NB4 (cell line): ENCODE measurements around the gene CHCT1.
A peak's percentile ranks its signal among the peaks of the same experiment; 100 is the strongest.

Experiments used
- MYC ChIP-seq: IDR thresholded peaks from 2 replicates; pipeline ENCODE4 v1.6.1; 2011; ENCODE audit warnings: low read depth, low read length
- POLR2A ChIP-seq: IDR thresholded peaks from 2 replicates; pipeline ENCODE4 v1.6.1; 2011; ENCODE audit warnings: mild to moderate bottlenecking; ENCODE audit not compliant: insufficient read length; ENCODE audit errors: extremely low read depth
- TF ChIP-seq, protein P1 (sequence below): IDR thresholded peaks from one replicate; pipeline ENCODE4 v1.5.1; 2012; ENCODE audit warnings: low read depth, low read length
- TF ChIP-seq, protein P2 (sequence below): IDR thresholded peaks from 2 replicates; pipeline ENCODE4 v1.6.1; 2011; ENCODE audit warnings: low read depth, low read length

- TF ChIP-seq, protein P1, sequence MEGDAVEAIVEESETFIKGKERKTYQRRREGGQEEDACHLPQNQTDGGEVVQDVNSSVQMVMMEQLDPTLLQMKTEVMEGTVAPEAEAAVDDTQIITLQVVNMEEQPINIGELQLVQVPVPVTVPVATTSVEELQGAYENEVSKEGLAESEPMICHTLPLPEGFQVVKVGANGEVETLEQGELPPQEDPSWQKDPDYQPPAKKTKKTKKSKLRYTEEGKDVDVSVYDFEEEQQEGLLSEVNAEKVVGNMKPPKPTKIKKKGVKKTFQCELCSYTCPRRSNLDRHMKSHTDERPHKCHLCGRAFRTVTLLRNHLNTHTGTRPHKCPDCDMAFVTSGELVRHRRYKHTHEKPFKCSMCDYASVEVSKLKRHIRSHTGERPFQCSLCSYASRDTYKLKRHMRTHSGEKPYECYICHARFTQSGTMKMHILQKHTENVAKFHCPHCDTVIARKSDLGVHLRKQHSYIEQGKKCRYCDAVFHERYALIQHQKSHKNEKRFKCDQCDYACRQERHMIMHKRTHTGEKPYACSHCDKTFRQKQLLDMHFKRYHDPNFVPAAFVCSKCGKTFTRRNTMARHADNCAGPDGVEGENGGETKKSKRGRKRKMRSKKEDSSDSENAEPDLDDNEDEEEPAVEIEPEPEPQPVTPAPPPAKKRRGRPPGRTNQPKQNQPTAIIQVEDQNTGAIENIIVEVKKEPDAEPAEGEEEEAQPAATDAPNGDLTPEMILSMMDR, result peak; percentile 65
- TF ChIP-seq POLR2A, result no peak
- TF ChIP-seq, protein P2, sequence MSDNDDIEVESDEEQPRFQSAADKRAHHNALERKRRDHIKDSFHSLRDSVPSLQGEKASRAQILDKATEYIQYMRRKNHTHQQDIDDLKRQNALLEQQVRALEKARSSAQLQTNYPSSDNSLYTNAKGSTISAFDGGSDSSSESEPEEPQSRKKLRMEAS, result no peak
- no peak for TF ChIP-seq MYC
These were observed 772 bp upstream of the CHCT1 start for GRCh38 chr17:60421273-60422161.
